H1 (cell line): ENCODE results near the gene GAPDHS. TPM values are rescaled to one million over a fixed set of nuclear protein-coding genes. Genes with fewer than 3 reads are reported as not detected.

ENCODE experiments used
- CTBP2 ChIP-seq: IDR thresholded peaks from 2 replicates; pipeline ENCODE4 v1.7.0; 2011; ENCODE audit warnings: borderline replicate concordance, mild to moderate bottlenecking, moderate library complexity, mixed read lengths, low read length; ENCODE audit not compliant: insufficient read depth, insufficient read length
- SP4 ChIP-seq: IDR thresholded peaks from 2 replicates; pipeline ENCODE4 v1.6.1; 2012; ENCODE audit warnings: low read length, inconsistent platforms
- polyA plus RNA-seq, 7 experiments: library from polyadenylated mRNA; depleted of rRNA in 3 of 7; stranded (reverse) in 5 of 7; unstranded in 2 of 7; fragments of >200 nt in 5 of 7; fragments of 200-250 nt in 2 of 7; gene quantifications; 1 replicate in 5 of 7; 2 replicates in 1 of 7; 4 replicates in 1 of 7; pipeline versions ENCODE4 v1.2.1 to v1.2.3, GENCODE V29; 2011 to 2013; ENCODE audit warnings: missing spikeins in 2 of 7, mixed read lengths in 2 of 7
- total RNA-seq: library from RNA; stranded (reverse); fragmentation: NEBNext Ultra II Directional; extraction: Animal tissue kit (Norgen Biotek cat#: 25700); gene quantifications from 2 replicates; pipeline ENCODE4 v1.2.1, GENCODE V29; 2021

The GAPDHS gene
- total and polyA plus RNA-seq, 2 of the 8 experiments (the other 6 are each of a cell fraction or from before 2014, with no cell fraction given) = 0.26 TPM; not detected in 1

DNA sequence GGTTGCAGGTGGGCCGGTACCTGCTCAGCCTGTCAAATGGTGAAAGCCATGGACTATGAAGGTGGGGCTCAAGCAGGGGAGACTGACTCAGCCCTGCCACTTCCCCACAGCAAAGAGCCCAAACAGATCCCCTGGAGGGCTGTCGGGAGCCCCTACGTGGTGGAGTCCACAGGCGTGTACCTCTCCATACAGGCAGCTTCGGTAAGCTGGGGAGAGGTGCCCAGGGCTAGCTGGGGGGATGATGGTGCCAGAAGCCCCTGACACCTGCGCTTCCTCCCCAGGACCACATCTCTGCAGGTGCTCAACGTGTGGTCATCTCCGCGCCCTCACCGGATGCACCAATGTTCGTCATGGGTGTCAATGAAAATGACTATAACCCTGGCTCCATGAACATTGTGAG, 9.0 kb downstream of the GAPDHS start (continued):
- TF ChIP-seq CTBP2 (no peak), SP4 (no peak)
- TF ChIP-seq, all 59 proteins: peak for 0
